Spleen (tissue), 7 donors: ENCODE results near the gene ANKS3.

ENCODE experiments used
- CTCF ChIP-seq, 11 experiments: fragments of 200-600 bp in 7 of 11; fragments of 450-650 bp in 4 of 11; sonication (generic) in 4 of 11; IDR thresholded peaks in 8 of 11; conservative IDR thresholded peaks in 3 of 11; 1 replicate in 7 of 11; 2 replicates in 4 of 11; pipeline versions ENCODE4 v1.4.0 to v1.8.0; 2016 to 2021; ENCODE audit warnings: antibody characterized with exemption in 11 of 11, inconsistent platforms in 4 of 11, mild to moderate bottlenecking in 1 of 11
- POLR2A ChIP-seq, 3 donors: fragments of 450-650 bp; IDR thresholded peaks; one replicate each; pipeline ENCODE4 v1.5.1; 2017; ENCODE audit warnings: antibody characterized with exemption in 3 of 3, mild to moderate bottlenecking in 1 of 3
- POLR2AphosphoS5 ChIP-seq, 3 donors: sonication (generic); formaldehyde crosslinking; IDR thresholded peaks; one replicate each; pipeline ENCODE4 v1.5.1; 2017; ENCODE audit warnings: antibody characterized with exemption in 3 of 3
- donor health status: DM: no; HTN: no; CAD: no; lungs with moderate emphysema.
- donor health status: DM: no; HTN: no; CAD: no.
- donor health status: DM: no; HTN: no; CAD: no.

- TF ChIP-seq POLR2A (IDR thresholded peaks at IDR 0.05) (no peak), CTCF (IDR thresholded peaks at IDR 0.05 in 8 of 11, conservative IDR thresholded peaks at IDR 0.05 in 3 of 11) (no peak), POLR2AphosphoS5 (IDR thresholded peaks at IDR 0.05) (no peak)
Observed at GRCh38 chr16:4714996-4715395, 19.1 kb downstream of the ANKS3 start.
